ENCODE data around the gene ARID1B. TPM values are rescaled to one million over a fixed set of nuclear protein-coding genes. Genes with fewer than 3 reads are reported as not detected.

ARID1B gene
- total RNA-seq, 1 experiment from 2014 or later = 42.8 TPM

DNA sequence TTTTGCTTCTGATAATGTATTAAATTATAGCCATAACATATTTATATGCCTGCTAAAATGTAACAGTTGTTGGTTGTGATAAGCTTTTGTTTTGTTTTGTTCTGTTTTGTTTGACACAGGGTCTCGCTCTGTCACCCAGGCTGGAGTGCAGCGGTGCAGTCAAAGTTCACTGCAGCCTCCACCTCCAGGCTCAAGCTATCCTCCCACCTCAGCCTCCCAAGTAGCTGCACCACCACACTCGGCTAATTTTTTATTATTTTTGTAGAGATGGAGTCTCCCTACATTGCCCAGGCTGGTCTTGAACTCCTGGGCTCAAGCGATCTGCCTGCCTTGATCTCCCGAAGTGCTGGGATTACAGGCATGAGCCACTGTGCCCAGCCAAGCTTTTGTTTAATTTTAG is 157.8 kb downstream of the ARID1B start:
- Histone ChIP-seq H3K9me3 (ENCODE audit: insufficient read depth, low read depth) (no peaks in the 10 kb centered on the region; the same call in 1 of the 2 replicates), H4K20me1 (ENCODE audit: insufficient read depth) (peaks cover 7% of the 10 kb centered on the region; the same call in 1 of the 2 replicates), H3K4me2 (no peak overlapping the region), H3K9me2 (ENCODE audit: insufficient read depth) (no peaks in the 10 kb centered on the region), H3K36me3 (ENCODE audit: low read depth) (no peaks in the 10 kb centered on the region), H3K4me1 (replicated peaks; ENCODE audit: insufficient read depth) (peaks cover 23% of the 10 kb centered on the region), H3F3A (ENCODE audit: insufficient read depth, low read depth) (peaks cover 16% of the 10 kb centered on the region; the same call in 1 of the 2 replicates), H2AFZ (no peak overlapping the region), H3K27ac (no peak overlapping the region), H3K79me2 (ENCODE audit: low read depth) (peaks cover 29% of the 10 kb centered on the region), H3K4me3 (no peak overlapping the region), H3K27me3 (ENCODE audit: insufficient read depth, low read depth) (no peaks in the 10 kb centered on the region)
- no peak for TF ChIP-seq EZH2 (IDR thresholded peaks at IDR 0.05; ENCODE audit: low read depth)
- TF ChIP-seq, protein P1, sequence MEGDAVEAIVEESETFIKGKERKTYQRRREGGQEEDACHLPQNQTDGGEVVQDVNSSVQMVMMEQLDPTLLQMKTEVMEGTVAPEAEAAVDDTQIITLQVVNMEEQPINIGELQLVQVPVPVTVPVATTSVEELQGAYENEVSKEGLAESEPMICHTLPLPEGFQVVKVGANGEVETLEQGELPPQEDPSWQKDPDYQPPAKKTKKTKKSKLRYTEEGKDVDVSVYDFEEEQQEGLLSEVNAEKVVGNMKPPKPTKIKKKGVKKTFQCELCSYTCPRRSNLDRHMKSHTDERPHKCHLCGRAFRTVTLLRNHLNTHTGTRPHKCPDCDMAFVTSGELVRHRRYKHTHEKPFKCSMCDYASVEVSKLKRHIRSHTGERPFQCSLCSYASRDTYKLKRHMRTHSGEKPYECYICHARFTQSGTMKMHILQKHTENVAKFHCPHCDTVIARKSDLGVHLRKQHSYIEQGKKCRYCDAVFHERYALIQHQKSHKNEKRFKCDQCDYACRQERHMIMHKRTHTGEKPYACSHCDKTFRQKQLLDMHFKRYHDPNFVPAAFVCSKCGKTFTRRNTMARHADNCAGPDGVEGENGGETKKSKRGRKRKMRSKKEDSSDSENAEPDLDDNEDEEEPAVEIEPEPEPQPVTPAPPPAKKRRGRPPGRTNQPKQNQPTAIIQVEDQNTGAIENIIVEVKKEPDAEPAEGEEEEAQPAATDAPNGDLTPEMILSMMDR (conservative IDR thresholded peaks at IDR 0.05) = no peak
- POLR2A ChIA-PET (ENCODE audit: unreplicated experiment) = no interaction called here
- no TSS peak for BruUV-seq (replicated peaks)
- DNase-seq = no peak
- intact Hi-C loops (cut with micrococcal nuclease; ENCODE audit: unreplicated experiment) = no loop called here
- CTCF ChIA-PET = interaction anchor here (0.5 kb wide), 1 partner anchor 82 kb away, joined by 9 read pairs; no protein-coding TSS in a partner anchor

DNA sequence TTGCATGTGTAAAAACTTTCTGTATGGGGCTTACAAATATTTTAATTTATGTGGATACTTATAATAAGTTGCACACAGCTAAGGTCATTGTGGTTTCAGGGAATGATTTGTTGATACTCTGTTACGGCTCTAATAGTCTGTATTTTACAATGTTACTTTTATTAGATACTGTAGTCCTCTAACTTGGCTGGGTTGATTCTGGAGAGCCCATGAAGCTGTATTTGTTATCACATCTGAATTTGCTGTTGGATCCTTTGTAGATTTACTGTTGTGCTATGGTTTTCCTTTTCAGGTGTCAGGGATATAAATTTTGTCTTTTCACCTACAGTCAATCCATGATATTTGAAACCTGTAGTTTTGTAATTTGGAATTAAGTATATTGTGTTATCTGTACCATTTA is 161.0 kb downstream of the ARID1B start:
- Histone ChIP-seq H3K27me3 (ENCODE audit: insufficient read depth, low read depth) (no peaks in the 10 kb centered on the region), H3F3A (ENCODE audit: insufficient read depth, low read depth) (peaks cover 10% of the 10 kb centered on the region; the same call in 1 of the 2 replicates), H3K4me3 (no peak overlapping the region), H3K4me2 (no peak overlapping the region), H3K27ac (no peak overlapping the region), H4K20me1 (ENCODE audit: insufficient read depth) (peaks cover 7% of the 10 kb centered on the region; the same call in 1 of the 2 replicates), H3K9me2 (ENCODE audit: insufficient read depth) (no peaks in the 10 kb centered on the region), H2AFZ (no peak overlapping the region), H3K4me1 (replicated peaks; ENCODE audit: insufficient read depth) (peaks cover 15% of the 10 kb centered on the region), H3K79me2 (ENCODE audit: low read depth) (peaks cover 47% of the 10 kb centered on the region), H3K36me3 (ENCODE audit: low read depth) (no peaks in the 10 kb centered on the region), H3K9me3 (ENCODE audit: insufficient read depth, low read depth) (no peaks in the 10 kb centered on the region; the same call in 1 of the 2 replicates)
- ChIA-PET POLR2A (ENCODE audit: unreplicated experiment) (no interaction called here), CTCF (no interaction called here)
- no TSS peak for BruUV-seq (replicated peaks)
- no peak for DNase-seq
- intact Hi-C loops (cut with micrococcal nuclease; ENCODE audit: unreplicated experiment) = no loop called here
- TF ChIP-seq, protein P1 (conservative IDR thresholded peaks at IDR 0.05) = no peak
- TF ChIP-seq EZH2 (IDR thresholded peaks at IDR 0.05; ENCODE audit: low read depth) = no peak

DNA sequence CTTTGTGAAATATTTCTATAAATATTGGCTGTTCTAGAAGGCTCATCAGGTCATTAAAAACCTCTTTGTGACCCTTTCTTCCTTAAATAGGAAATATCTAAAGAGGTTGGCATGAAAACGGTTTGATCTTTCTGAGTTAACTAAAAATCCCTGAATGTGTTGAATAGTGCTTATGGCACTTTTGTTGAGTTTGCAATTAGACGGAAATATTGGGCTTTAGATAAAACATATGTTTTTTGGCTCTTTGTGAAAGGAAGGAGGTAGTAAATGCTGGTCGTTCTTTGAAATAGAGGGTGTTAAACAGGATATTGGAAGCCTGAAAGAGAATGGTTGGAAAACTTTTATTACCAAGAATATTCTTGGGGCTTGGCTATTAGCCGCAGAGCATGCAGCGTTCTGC is 163.0 kb downstream of the ARID1B start:
- CTCF ChIA-PET = no interaction called here
- H3F3A ChIP-seq (ENCODE audit: insufficient read depth, low read depth) = no peaks in the 10 kb centered on the region; the same call in 1 of the 2 replicates
- no peaks in the 10 kb centered on the region for H3K27me3 ChIP-seq (ENCODE audit: insufficient read depth, low read depth)
- TF ChIP-seq, protein P1 (conservative IDR thresholded peaks at IDR 0.05) = no peak
- no peak for TF ChIP-seq EZH2 (IDR thresholded peaks at IDR 0.05; ENCODE audit: low read depth)
- H4K20me1 ChIP-seq (ENCODE audit: insufficient read depth) = peaks cover 3% of the 10 kb centered on the region; the same call in 1 of the 2 replicates
- POLR2A ChIA-PET (ENCODE audit: unreplicated experiment) = interaction anchor here (0.8 kb wide), 1 partner anchor 221 kb away, joined by 4 read pairs; no protein-coding TSS in a partner anchor
- H3K79me2 ChIP-seq (ENCODE audit: low read depth) = peaks cover 32% of the 10 kb centered on the region
- H3K4me1 ChIP-seq (replicated peaks; ENCODE audit: insufficient read depth) = no peaks in the 10 kb centered on the region
- H3K27ac ChIP-seq = no peak overlapping the region
- H2AFZ ChIP-seq = no peak overlapping the region
- H3K4me2 ChIP-seq = no peak overlapping the region
- intact Hi-C loops (cut with micrococcal nuclease; ENCODE audit: unreplicated experiment) = loop anchor here (10.0 kb wide), 1 partner anchor 375 kb away; no protein-coding TSS in a partner anchor
- no peaks in the 10 kb centered on the region; the same call in 1 of the 2 replicates for H3K9me3 ChIP-seq (ENCODE audit: insufficient read depth, low read depth)
- no peak for DNase-seq
- H3K36me3 ChIP-seq (ENCODE audit: low read depth) = no peaks in the 10 kb centered on the region
- H3K4me3 ChIP-seq = no peak overlapping the region
- BruUV-seq (replicated peaks) = no TSS peak
- no peaks in the 10 kb centered on the region for H3K9me2 ChIP-seq (ENCODE audit: insufficient read depth)

All from PC-9 (cell line).